ENCODE data around the gene VGLL4.

VGLL4 gene

GRCh38 chr3:11554666-11555065 lies 89.0 kb downstream of the VGLL4 start:
- no peak for DNase-seq (ENCODE audit: extremely low read depth, low read depth)
- no peak overlapping the region for H3K4me3 ChIP-seq (replicated peaks; ENCODE audit: low read depth, low read length)
- TF ChIP-seq CTCF (IDR thresholded peaks at IDR 0.05; ENCODE audit: low read depth, low read length, missing control alignments): no peak

GRCh38 chr3:11554236-11554610 lies 89.5 kb downstream of the VGLL4 start:
- no peak for DNase-seq (ENCODE audit: extremely low read depth, low read depth)
- TF ChIP-seq CTCF (IDR thresholded peaks at IDR 0.05; ENCODE audit: low read depth, low read length, missing control alignments): no peak

GRCh38 chr3:11553436-11554235 lies 90.1 kb downstream of the VGLL4 start:
- no peak for DNase-seq (ENCODE audit: extremely low read depth, low read depth)
- no peak for TF ChIP-seq CTCF (IDR thresholded peaks at IDR 0.05; ENCODE audit: low read depth, low read length, missing control alignments)
- H3K4me3 ChIP-seq (replicated peaks; ENCODE audit: low read depth, low read length): no peak overlapping the region

More at GRCh38 chr3:11554236-11554610, 89.5 kb downstream of the VGLL4 start:
- no peak overlapping the region for H3K4me3 ChIP-seq (replicated peaks; ENCODE audit: low read depth, low read length)

- DNase-seq (ENCODE audit: extremely low read depth, low read depth): no peak
- H3K4me3 ChIP-seq (replicated peaks; ENCODE audit: low read depth, low read length): no peak overlapping the region
- TF ChIP-seq CTCF (IDR thresholded peaks at IDR 0.05; ENCODE audit: low read depth, low read length, missing control alignments): no peak
Measured at GRCh38 chr3:11552289-11553264, 91.1 kb downstream of the VGLL4 start.

- no peak for DNase-seq (ENCODE audit: extremely low read depth, low read depth)
- TF ChIP-seq CTCF (IDR thresholded peaks at IDR 0.05; ENCODE audit: low read depth, low read length, missing control alignments): no peak
- H3K4me3 ChIP-seq (replicated peaks; ENCODE audit: low read depth, low read length): no peak overlapping the region
Measured at GRCh38 chr3:11551036-11551435, 92.7 kb downstream of the VGLL4 start.

GRCh38 chr3:11549580-11550140 lies 94.1 kb downstream of the VGLL4 start:
- no peak for TF ChIP-seq CTCF (IDR thresholded peaks at IDR 0.05; ENCODE audit: low read depth, low read length, missing control alignments)
- no peak for DNase-seq (ENCODE audit: extremely low read depth, low read depth)
- no peak overlapping the region for H3K4me3 ChIP-seq (replicated peaks; ENCODE audit: low read depth, low read length)
